Loucy (cell line): ENCODE data around the gene IGSF21.

Source experiments
- H2AFZ ChIP-seq: fragments of 200-600 bp; sonication (generic); 2 replicates; pipeline ENCODE4 v1.6.0; 2016; ENCODE audit warnings: antibody characterized with exemption, mild to moderate bottlenecking, low read length, moderate library complexity
- H3F3A ChIP-seq: fragments of 200-600 bp; 2 replicates; pipeline ENCODE4 v1.6.0; 2016; ENCODE audit warnings: antibody characterized with exemption, low read depth, mild to moderate bottlenecking
- H3K27me3 ChIP-seq: fragments of 200-600 bp; sonication (generic); 2 replicates; pipeline ENCODE4 v1.6.1; 2014; ENCODE audit warnings: low read length, mild to moderate bottlenecking; ENCODE audit not compliant: insufficient read depth, poor library complexity, severe bottlenecking
- H3K36me3 ChIP-seq: fragments of 200-600 bp; sonication (generic); 2 replicates; pipeline ENCODE4 v1.6.1; 2016; ENCODE audit warnings: low read length; ENCODE audit not compliant: insufficient read depth
- H3K4me1 ChIP-seq: fragments of 200-600 bp; sonication (generic); 2 replicates; pipeline ENCODE4 v1.5.1; 2014; ENCODE audit warnings: low read length, mild to moderate bottlenecking; ENCODE audit not compliant: insufficient read depth, poor library complexity, severe bottlenecking
- H3K4me2 ChIP-seq: fragments of 200-600 bp; sonication (generic); 2 replicates; pipeline ENCODE4 v1.6.0; 2014; ENCODE audit warnings: antibody characterized with exemption, low read length, low read depth, mild to moderate bottlenecking; ENCODE audit not compliant: poor library complexity, severe bottlenecking
- H3K4me3 ChIP-seq: fragments of 200-600 bp; sonication (generic); 2 replicates; pipeline ENCODE4 v1.5.1; 2014; ENCODE audit warnings: low read length, mild to moderate bottlenecking, mixed read lengths; ENCODE audit not compliant: poor library complexity, severe bottlenecking
- H3K79me2 ChIP-seq: fragments of 200-600 bp; sonication (generic); 2 replicates; pipeline ENCODE4 v1.6.1; 2014; ENCODE audit warnings: low read length; ENCODE audit not compliant: insufficient read depth
- H3K9ac ChIP-seq: fragments of 200-600 bp; sonication (generic); 2 replicates; pipeline ENCODE4 v1.6.0; 2014; ENCODE audit warnings: mild to moderate bottlenecking, low read depth, low read length, moderate library complexity; ENCODE audit not compliant: poor library complexity, severe bottlenecking
- H3K9me2 ChIP-seq: fragments of 200-600 bp; sonication (generic); replicated peaks from 2 replicates; pipeline ENCODE4 v1.6.1; 2016; ENCODE audit warnings: low read depth, low read length, mixed read lengths
- H3K9me3 ChIP-seq: fragments of 200-600 bp; sonication (generic); 2 replicates; pipeline ENCODE4 v1.6.1; 2014; ENCODE audit warnings: mild to moderate bottlenecking, antibody characterized with exemption, low read length, low read depth; ENCODE audit not compliant: insufficient read depth
- H4K20me1 ChIP-seq: fragments of 200-600 bp; sonication (generic); 2 replicates; pipeline ENCODE4 v1.6.0; 2014; ENCODE audit warnings: antibody characterized with exemption, low read length, mild to moderate bottlenecking; ENCODE audit not compliant: insufficient read depth, poor library complexity, severe bottlenecking
- EZH2phosphoT487 ChIP-seq: fragments of 200-600 bp; IDR thresholded peaks from 2 replicates; pipeline ENCODE4 v1.6.1; 2018; ENCODE audit warnings: antibody characterized with exemption, mild to moderate bottlenecking, moderate library complexity, borderline replicate concordance
- TF ChIP-seq, protein P1 (sequence below): fragments of 200-600 bp; sonication (generic); conservative IDR thresholded peaks from 2 replicates; pipeline ENCODE4 v1.5.1; 2014; ENCODE audit warnings: mild to moderate bottlenecking, antibody characterized with exemption, low read length

Gene IGSF21

DNA sequence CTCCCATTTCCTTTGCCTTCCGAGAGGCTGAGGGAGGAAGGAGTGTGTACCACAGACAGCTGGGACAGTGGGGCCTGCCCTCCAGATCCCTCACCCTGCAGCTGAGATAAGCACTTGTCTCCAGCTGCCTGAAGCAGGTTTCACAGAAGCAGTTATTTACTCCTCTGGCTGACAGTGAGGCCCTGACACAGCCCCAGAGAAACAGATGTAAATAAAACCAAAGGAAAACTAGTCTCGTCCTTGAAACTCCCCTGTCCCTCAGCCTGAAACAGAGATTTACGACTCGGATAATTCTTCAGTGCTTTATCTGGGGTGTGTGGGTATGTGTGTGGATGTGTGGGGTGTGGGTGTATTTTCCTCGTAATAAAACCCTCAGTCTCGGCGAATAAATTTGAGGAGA, 181.1 kb downstream of the IGSF21 start:
- no peak overlapping the region for H3K4me2 ChIP-seq
- H3F3A ChIP-seq: no peaks in the 10 kb centered on the region
- no peaks in the 10 kb centered on the region for H3K36me3 ChIP-seq
- no peaks in the 10 kb centered on the region for H3K27me3 ChIP-seq
- no peak overlapping the region for H3K4me3 ChIP-seq
- no peaks in the 10 kb centered on the region for H4K20me1 ChIP-seq
- TF ChIP-seq EZH2phosphoT487: no peak
- TF ChIP-seq, protein P1, sequence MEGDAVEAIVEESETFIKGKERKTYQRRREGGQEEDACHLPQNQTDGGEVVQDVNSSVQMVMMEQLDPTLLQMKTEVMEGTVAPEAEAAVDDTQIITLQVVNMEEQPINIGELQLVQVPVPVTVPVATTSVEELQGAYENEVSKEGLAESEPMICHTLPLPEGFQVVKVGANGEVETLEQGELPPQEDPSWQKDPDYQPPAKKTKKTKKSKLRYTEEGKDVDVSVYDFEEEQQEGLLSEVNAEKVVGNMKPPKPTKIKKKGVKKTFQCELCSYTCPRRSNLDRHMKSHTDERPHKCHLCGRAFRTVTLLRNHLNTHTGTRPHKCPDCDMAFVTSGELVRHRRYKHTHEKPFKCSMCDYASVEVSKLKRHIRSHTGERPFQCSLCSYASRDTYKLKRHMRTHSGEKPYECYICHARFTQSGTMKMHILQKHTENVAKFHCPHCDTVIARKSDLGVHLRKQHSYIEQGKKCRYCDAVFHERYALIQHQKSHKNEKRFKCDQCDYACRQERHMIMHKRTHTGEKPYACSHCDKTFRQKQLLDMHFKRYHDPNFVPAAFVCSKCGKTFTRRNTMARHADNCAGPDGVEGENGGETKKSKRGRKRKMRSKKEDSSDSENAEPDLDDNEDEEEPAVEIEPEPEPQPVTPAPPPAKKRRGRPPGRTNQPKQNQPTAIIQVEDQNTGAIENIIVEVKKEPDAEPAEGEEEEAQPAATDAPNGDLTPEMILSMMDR: no peak
- no peak overlapping the region for H3K9ac ChIP-seq
- no peaks in the 10 kb centered on the region for H3K79me2 ChIP-seq
- H2AFZ ChIP-seq: no peak overlapping the region
- no peaks in the 10 kb centered on the region for H3K9me3 ChIP-seq
- H3K9me2 ChIP-seq: no peaks in the 10 kb centered on the region
- no peaks in the 10 kb centered on the region for H3K4me1 ChIP-seq

DNA sequence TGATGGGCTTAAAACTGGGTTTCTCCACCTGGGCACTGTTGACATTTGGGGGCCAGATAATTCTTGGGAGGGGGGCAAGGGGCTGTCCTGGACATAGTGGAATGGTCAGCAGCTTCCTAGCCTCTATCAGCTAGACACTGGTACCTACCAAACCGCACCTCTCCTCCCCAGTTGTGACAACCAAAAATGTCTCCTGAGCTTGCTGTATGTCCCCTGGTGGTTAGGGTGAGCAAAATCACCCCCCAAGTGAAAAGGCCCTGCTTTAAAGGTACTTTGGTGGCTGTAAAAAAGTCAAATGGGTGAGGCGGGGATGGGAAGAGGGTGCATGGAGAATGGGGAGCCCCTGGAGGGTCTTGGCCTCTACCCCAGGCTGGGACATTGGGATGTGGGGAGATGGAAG, 182.0 kb downstream of the IGSF21 start:
- TF ChIP-seq, protein P1: no peak
- TF ChIP-seq EZH2phosphoT487: no peak

GRCh38 chr1:18290740-18291412, 183.3 kb downstream of the IGSF21 start:
- Histone ChIP-seq H3K79me2 (no peaks in the 10 kb centered on the region), H4K20me1 (no peaks in the 10 kb centered on the region), H3K4me3 (no peak overlapping the region), H3K36me3 (no peaks in the 10 kb centered on the region), H3F3A (no peaks in the 10 kb centered on the region), H2AFZ (no peak overlapping the region), H3K9me2 (no peaks in the 10 kb centered on the region), H3K9ac (no peak overlapping the region), H3K4me2 (no peak overlapping the region), H3K4me1 (no peaks in the 10 kb centered on the region), H3K9me3 (no peaks in the 10 kb centered on the region; the same call in 1 of the 2 replicates), H3K27me3 (no peaks in the 10 kb centered on the region)
- TF ChIP-seq, protein P1: no peak
- TF ChIP-seq EZH2phosphoT487: no peak

More for the DNA sequence above, 182.0 kb downstream of the IGSF21 start:
- H3K9me2 ChIP-seq: no peaks in the 10 kb centered on the region
- no peaks in the 10 kb centered on the region for H3K79me2 ChIP-seq
- no peaks in the 10 kb centered on the region for H4K20me1 ChIP-seq
- no peaks in the 10 kb centered on the region for H3K9me3 ChIP-seq
- no peaks in the 10 kb centered on the region for H3K4me1 ChIP-seq
- no peak overlapping the region for H3K4me2 ChIP-seq
- no peak overlapping the region for H3K4me3 ChIP-seq
- H3K27me3 ChIP-seq: no peaks in the 10 kb centered on the region
- H3K9ac ChIP-seq: no peak overlapping the region
- no peak overlapping the region for H2AFZ ChIP-seq
- H3K36me3 ChIP-seq: no peaks in the 10 kb centered on the region
- H3F3A ChIP-seq: no peaks in the 10 kb centered on the region
